Effector memory CD8-positive, alpha-beta T cell (primary cell): Measurements from ENCODE around the gene BCL2L12.

Source experiments
- ATAC-seq: fragments of 150-1000 bp; cut with Tn5 transposase; replicated peaks from 2 replicates; pipeline ENCODE4 v1.10.0; 2021; ENCODE audit warnings: mild to moderate bottlenecking, moderate library complexity
- DNase-seq, 3 experiments: peaks; one replicate each; pipeline ENCODE4 v3.0.0; 2021
- H3K27ac Mint-ChIP-seq, 2 donors: one replicate each; pipeline ENCODE4 v1.8.0; 2022; ENCODE audit warnings: mild to moderate bottlenecking in 2 of 2, mixed read lengths in 2 of 2, moderate library complexity in 2 of 2
- H3K27me3 Mint-ChIP-seq, 2 donors: one replicate each; pipeline ENCODE4 v1.8.0; 2022; ENCODE audit warnings: mixed read lengths in 2 of 2
- H3K36me3 Mint-ChIP-seq: one replicate; pipeline ENCODE4 v1.8.0; 2022; ENCODE audit warnings: mild to moderate bottlenecking, moderate library complexity, mixed read lengths; ENCODE audit not compliant: insufficient read depth
- H3K4me1 Mint-ChIP-seq, 2 donors: one replicate each; pipeline ENCODE4 v1.8.0; 2022; ENCODE audit warnings: low read depth in 2 of 2, mixed read lengths in 2 of 2
- H3K4me3 Mint-ChIP-seq, 2 donors: one replicate each; pipeline ENCODE4 v1.8.0; 2022; ENCODE audit warnings: mild to moderate bottlenecking in 2 of 2, mixed read lengths in 2 of 2, moderate library complexity in 2 of 2
- H3K9me3 Mint-ChIP-seq, 2 donors: one replicate each; pipeline ENCODE4 v1.8.0; 2022; ENCODE audit warnings: mixed read lengths in 2 of 2

Gene BCL2L12

DNA sequence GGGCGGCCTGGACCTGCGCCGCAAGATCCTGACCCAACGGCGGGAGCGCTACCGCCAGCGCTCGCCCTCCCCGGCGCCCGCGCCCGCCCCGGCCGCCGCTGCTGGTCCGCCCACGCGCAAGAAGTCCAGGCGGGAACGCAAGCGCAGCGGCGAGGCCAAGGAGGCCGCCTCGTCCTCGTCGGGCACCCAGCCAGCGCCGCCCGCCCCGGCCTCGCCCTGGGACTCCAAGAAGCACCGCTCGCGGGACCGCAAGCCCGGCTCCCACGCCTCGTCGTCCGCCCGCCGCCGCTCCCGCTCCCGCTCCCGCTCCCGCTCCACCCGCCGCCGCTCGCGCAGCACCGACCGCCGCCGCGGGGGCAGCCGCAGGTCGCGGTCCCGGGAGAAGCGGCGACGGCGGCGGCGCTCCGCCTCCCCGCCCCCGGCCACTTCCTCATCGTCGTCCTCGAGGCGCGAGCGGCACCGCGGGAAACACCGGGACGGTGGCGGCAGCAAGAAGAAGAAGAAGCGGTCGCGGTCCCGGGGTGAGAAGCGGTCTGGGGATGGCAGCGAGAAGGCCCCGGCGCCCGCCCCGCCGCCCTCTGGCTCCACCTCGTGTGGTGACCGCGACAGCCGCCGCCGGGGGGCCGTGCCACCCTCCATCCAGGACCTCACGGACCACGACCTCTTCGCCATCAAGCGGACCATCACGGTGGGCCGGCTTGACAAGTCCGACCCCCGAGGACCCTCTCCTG, 13.7 kb upstream of the BCL2L12 start:
- Mint-ChIP-seq H3K4me1 (peaks cover 0 to 5% of the 10 kb centered on the region in 2 donors), H3K9me3 (no peaks in the 10 kb centered on the region), H3K4me3 (no peak overlapping the region), H3K27me3 (no peaks in the 10 kb centered on the region), H3K27ac (no peak overlapping the region), H3K36me3 (peaks cover 48% of the 10 kb centered on the region)
- DNase-seq: no peak
- no peak for ATAC-seq

DNA sequence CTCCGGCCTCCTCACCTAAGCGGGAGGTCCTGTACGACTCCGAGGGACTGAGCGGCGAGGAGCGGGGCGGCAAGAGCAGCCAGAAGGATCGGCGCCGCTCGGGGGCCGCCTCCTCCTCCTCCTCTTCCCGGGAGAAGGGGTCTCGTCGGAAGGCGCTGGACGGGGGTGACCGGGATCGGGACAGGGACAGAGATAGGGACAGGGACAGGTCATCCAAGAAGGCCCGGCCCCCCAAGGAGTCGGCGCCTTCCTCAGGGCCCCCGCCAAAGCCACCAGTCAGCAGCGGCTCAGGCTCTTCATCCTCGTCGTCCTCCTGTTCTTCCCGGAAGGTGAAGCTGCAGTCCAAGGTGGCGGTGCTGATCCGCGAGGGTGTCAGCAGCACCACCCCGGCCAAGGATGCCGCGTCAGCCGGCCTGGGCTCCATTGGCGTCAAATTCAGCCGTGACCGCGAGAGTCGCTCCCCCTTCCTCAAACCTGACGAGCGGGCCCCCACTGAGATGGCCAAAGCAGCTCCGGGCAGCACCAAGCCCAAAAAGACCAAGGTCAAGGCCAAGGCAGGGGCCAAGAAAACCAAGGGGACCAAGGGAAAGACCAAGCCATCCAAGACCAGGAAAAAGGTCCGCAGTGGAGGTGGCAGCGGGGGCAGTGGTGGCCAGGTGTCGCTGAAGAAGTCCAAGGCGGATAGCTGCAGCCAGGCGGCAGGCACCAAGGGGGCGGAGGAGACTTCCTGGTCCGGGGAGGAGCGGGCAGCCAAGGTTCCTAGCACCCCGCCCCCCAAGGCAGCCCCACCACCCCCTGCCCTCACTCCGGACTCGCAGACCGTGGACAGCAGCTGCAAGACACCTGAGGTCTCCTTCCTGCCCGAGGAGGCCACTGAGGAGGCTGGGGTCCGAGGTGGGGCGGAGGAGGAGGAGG, 12.9 kb upstream of the BCL2L12 start:
- Mint-ChIP-seq H3K9me3 (no peaks in the 10 kb centered on the region), H3K4me3 (no peak overlapping the region), H3K27ac (no peak overlapping the region), H3K4me1 (peaks cover 0 to 7% of the 10 kb centered on the region in 2 donors), H3K36me3 (peaks cover 54% of the 10 kb centered on the region), H3K27me3 (no peaks in the 10 kb centered on the region)
- ATAC-seq: no peak
- no peak for DNase-seq

DNA sequence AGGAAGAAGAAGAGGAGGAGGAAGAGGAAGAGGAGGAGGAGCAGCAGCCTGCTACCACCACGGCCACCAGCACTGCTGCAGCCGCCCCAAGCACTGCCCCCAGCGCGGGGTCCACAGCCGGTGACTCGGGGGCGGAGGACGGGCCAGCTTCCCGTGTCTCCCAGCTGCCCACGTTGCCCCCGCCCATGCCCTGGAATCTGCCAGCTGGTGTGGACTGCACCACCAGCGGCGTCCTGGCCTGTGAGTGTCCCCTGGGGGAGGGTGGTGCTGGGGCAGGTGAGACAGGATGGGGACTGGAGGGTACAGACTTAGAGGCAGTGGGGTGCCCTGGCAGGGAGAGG, 12.3 kb upstream of the BCL2L12 start:
- Mint-ChIP-seq H3K9me3 (no peaks in the 10 kb centered on the region), H3K4me3 (no peak overlapping the region), H3K27me3 (no peaks in the 10 kb centered on the region), H3K36me3 (peaks cover 53% of the 10 kb centered on the region), H3K27ac (no peak overlapping the region), H3K4me1 (peaks cover 0 to 7% of the 10 kb centered on the region in 2 donors)
- ATAC-seq (no peak), DNase-seq (no peak)

DNA sequence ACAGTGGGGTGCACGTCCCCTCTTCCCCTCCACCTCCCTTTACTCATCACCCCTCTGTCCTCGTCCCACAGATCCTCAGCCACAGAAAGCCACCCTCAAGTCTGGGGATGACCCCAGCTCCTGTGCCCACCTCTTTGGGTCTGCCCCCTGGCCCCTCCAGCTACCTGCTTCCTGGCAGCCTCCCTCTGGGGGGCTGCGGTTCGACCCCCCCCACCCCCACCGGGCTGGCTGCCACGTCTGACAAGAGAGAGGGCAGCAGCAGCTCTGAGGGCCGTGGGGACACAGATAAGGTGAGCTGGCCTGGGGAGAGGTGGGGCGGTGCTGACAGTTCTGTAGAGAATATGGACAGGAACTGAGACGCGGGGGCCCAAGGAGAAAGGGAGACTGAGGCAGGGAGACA, 11.2 kb upstream of the BCL2L12 start:
- no peaks in the 10 kb centered on the region for H3K9me3 Mint-ChIP-seq
- peak overlapping the region in 1 of 2 donors; percentile 60 for H3K27ac Mint-ChIP-seq
- H3K4me3 Mint-ChIP-seq: no peak overlapping the region
- DNase-seq (no peak), ATAC-seq (no peak)
- H3K27me3 Mint-ChIP-seq: no peaks in the 10 kb centered on the region
- H3K4me1 Mint-ChIP-seq: peaks cover 3 to 7% of the 10 kb centered on the region in 2 donors
- peaks cover 52% of the 10 kb centered on the region for H3K36me3 Mint-ChIP-seq

DNA sequence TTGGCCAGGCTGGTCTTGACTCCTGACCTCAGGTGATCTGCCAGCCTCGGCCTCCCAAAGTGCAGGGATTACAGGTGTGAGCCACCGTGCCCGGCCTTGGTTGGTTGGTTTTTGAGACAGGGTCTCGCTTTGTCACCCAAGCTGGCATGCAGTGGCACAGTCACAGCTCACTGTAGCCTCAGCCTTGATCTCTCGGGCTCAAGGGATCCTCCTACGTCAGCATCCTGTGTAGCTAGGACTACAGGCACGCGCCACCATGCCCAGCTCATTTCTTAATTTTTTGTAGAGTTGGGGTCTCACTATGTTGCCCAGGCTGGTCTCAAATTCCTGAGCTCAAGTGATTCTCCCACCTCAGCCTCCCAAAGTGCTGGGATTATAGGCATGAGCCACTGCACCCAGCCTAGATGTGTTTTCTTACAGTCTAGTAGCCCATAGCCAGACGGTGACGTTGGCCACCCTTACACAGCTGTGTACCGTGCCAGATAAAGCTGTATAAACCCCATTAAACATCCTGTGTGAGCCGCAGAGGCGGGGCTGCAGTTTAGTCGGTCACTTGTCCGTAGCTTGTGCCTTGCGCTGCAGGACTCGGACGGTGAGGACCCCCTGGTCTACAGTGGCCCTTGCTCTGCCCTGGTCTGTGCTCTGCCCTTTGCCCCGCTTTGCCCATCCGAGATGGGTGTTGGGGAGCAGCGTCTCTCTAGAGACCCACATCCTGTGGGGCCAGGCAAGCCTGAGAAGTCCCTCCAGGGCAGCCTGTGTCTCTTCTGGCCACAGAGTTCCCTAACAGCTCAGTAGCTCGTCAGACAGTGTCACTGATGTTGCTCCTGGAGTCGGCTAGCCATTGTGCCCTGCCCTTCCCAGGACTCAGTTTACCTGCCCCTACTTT, 9.9 kb upstream of the BCL2L12 start:
- Mint-ChIP-seq H3K27me3 (no peaks in the 10 kb centered on the region), H3K4me1 (peaks cover 7% of the 10 kb centered on the region in 2 donors), H3K4me3 (no peak overlapping the region), H3K36me3 (peaks cover 60% of the 10 kb centered on the region), H3K27ac (peak overlapping the region; percentile 60 to 84), H3K9me3 (no peaks in the 10 kb centered on the region)
- DNase-seq (no peak), ATAC-seq (peak; percentile 59)

DNA sequence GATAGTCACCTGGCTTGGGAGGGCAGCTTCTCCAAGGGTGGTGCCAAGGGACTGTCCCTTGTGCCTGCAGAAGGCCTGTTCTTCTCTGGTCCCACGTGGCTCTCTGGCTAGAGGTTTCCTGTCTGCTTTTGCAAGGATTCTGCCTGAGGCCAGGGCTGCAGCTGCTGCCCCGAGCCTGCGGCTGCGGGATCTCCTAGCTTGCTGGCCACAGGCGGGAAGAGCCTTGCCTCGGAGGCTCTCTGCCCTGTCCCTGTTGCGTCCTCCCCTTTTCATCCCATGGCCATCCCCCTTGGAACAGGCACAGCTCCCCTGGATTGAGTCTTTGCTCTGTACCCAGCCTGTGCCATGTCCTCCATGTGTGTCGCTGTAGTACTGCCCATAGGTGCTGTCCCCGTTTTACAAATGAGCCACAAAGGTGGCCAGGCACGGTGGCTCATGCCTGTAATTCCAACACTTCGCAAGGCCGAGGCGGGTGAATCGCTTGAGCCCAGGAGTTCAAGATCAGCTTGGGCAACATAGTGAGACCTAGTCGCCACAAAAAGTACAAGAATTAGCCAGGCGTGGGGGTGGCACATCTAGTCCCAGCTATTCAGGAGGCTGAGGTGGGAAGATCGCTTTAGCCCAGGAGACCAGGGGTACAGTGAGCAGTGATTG, 9.2 kb upstream of the BCL2L12 start:
- H3K27ac Mint-ChIP-seq: no peak overlapping the region
- ATAC-seq (no peak), DNase-seq (no peak)
- H3K4me3 Mint-ChIP-seq: no peak overlapping the region
- H3K36me3 Mint-ChIP-seq: peaks cover 60% of the 10 kb centered on the region
- peaks cover 7% of the 10 kb centered on the region in 2 donors for H3K4me1 Mint-ChIP-seq
- no peaks in the 10 kb centered on the region for H3K27me3 Mint-ChIP-seq
- H3K9me3 Mint-ChIP-seq: no peaks in the 10 kb centered on the region

DNA sequence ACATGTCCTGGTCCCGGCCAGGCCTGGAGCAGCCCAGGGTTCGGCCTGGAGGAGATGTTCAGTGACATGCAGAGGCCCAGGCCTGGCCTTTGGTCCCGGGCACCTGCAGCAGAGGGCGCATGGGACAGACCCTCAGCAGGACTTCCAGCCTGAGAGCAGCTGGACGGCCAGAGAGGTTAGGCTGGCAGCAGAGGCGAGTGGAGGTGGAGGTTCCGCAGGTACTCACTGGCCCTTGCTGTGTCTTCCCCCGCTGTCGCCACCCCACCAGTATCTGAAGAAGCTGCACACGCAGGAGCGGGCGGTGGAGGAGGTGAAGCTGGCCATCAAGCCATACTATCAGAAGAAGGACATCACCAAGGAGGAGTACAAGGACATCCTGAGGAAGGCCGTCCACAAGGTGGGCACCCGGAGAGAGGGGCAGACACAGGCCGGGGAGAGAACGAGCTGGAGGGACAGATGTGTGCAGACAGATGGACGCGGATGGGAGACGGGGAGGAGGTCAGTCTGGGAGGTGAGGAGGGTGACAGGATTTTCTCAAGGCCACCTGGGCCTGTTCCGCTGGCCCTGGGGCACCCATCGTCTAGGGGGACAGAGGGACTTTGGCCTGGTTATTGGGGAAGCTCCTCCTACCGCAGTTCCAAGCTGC, 8.1 kb upstream of the BCL2L12 start:
- no peak for DNase-seq

DNA sequence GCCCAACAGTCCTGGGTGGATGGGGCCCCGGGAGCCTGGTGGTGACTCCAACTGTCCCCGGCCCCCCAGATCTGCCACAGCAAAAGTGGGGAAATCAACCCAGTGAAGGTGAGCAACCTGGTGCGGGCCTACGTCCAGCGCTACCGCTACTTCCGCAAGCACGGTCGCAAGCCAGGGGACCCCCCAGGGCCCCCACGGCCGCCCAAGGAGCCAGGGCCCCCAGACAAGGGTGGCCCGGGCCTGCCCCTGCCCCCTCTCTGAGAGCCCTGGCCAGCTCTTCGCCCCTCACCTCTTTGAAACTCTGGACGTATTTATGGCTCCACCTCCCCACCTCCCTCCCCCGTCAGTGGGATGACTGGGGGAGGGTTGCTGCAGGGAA, 7.6 kb upstream of the BCL2L12 start:
- Mint-ChIP-seq H3K27me3 (no peaks in the 10 kb centered on the region), H3K36me3 (peaks cover 69% of the 10 kb centered on the region), H3K9me3 (no peaks in the 10 kb centered on the region), H3K4me3 (no peak overlapping the region), H3K4me1 (peaks cover 7 to 16% of the 10 kb centered on the region in 2 donors), H3K27ac (peak overlapping the region; percentile 55 to 77)
- ATAC-seq: no peak
- no peak for DNase-seq

More for the DNA sequence above, 8.1 kb upstream of the BCL2L12 start:
- peaks cover 68% of the 10 kb centered on the region for H3K36me3 Mint-ChIP-seq
- no peak for ATAC-seq
- no peaks in the 10 kb centered on the region for H3K27me3 Mint-ChIP-seq
- peaks cover 7 to 13% of the 10 kb centered on the region in 2 donors for H3K4me1 Mint-ChIP-seq
- H3K9me3 Mint-ChIP-seq: no peaks in the 10 kb centered on the region
- H3K4me3 Mint-ChIP-seq: no peak overlapping the region
- H3K27ac Mint-ChIP-seq: peak overlapping the region; percentile 55 to 77

DNA sequence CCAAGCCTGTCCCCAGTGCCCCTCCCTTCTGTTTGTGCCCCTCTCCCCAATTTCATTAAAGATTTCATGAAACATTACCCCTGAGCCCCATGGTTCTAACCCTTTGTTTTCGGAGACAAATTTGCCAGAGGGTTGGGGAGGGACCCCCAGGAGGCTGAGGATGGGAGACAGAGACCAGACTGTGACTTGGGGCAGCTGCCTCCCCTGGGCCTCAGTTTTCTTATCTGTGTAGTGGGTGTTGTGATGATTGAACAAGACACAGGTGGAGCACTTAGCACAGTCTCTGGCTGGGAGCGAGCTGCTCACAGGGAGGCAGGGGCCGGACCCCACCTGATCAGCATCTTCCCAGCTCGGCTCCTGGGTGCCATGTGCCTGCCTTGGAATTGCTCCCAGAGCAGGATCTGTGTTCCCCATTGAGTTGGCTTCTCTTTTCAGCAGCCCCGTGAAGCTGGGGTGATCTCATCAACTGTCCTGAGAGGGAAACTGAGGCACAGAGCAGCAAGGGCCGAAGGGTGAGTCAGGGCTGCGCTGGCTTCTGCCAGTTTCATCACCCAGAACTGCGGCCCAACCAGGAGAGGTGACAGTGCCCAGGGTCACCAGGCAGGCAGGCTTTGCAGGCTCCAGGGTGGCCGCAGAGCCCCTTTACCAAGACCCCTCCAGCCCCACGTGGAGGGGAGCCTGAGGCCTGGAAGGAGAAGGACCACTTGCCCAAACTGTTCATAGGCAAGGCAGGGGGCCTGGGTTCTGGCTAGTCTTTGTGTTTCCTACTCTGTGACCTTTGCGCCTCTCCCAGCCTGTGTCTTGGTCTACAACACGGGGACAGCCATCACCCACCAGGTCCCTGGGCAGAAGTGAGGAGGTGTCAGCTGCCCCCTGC, 6.9 kb upstream of the BCL2L12 start:
- ATAC-seq: no peak
- Mint-ChIP-seq H3K36me3 (peaks cover 71% of the 10 kb centered on the region), H3K9me3 (no peaks in the 10 kb centered on the region), H3K27ac (peak overlapping the region in 1 of 2 donors; percentile 80), H3K4me3 (no peak overlapping the region), H3K27me3 (no peaks in the 10 kb centered on the region), H3K4me1 (peaks cover 12 to 21% of the 10 kb centered on the region in 2 donors)
- no peak for DNase-seq

DNA sequence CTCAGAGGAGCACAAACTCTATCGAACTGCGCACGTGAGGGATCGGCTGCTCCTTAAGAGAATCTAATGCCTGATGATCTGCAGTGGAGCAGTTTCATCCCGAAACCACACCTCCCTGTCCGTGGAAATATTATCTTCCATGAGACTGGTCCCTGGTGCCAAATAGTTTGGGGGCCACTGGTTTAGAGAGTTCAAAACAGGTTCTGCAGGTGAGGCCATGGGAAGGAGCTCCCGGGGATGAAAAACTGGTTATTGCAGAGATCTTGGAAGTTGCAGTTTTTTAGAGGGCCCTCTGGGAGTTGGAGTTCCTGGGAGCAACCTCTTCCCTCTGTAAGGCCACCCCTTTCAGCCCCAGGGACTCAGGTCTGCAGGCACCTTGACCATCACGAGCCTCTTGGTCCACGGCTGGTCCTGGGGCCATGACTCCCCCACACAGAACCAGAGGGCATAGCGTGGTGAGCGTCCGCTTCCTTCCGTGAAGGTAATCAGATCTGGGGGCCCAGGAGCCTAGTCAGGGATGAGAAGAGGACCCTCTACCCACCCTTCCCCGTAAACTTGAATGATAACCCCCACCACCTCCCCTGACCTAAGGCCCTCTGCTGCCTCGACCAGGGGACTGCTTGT, 5.3 kb upstream of the BCL2L12 start:
- ATAC-seq: no peak
- Mint-ChIP-seq H3K36me3 (peaks cover 74% of the 10 kb centered on the region), H3K27me3 (no peaks in the 10 kb centered on the region)

DNA sequence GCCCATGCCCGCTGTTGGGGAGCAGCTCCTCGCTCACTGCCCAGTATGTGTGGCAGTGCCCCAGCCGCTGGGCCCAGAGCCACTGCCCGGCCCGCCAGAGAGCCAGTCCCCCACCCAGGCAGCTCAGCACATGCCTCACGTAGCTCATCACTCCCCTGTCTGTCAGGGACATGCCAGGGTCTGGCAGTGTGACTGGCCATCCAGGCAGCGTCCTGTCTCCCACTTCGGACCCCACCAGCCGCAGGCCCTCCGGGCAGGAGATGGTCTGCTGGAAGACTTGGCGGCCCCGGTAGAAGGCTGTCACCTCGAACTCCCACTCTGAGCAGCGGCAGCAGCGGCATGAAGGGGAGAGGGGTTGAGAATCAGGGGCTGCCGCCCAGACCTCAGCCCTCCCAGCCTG, 3.7 kb upstream of the BCL2L12 start:
- Mint-ChIP-seq H3K27ac (peak overlapping the region; percentile 94 to 97), H3K27me3 (no peaks in the 10 kb centered on the region), H3K36me3 (peaks cover 71% of the 10 kb centered on the region), H3K9me3 (no peaks in the 10 kb centered on the region), H3K4me1 (peaks cover 40 to 41% of the 10 kb centered on the region in 2 donors), H3K4me3 (peak overlapping the region in 1 of 2 donors; percentile 98)
- no peak for ATAC-seq
- no peak for DNase-seq

More for the DNA sequence above, 5.3 kb upstream of the BCL2L12 start:
- no peaks in the 10 kb centered on the region for H3K9me3 Mint-ChIP-seq
- H3K4me3 Mint-ChIP-seq: no peak overlapping the region
- no peak for DNase-seq
- peaks cover 25 to 34% of the 10 kb centered on the region in 2 donors for H3K4me1 Mint-ChIP-seq
- peak overlapping the region; percentile 28 to 80 for H3K27ac Mint-ChIP-seq
